OCI-LY3 (cell line): ENCODE data around the gene SHD.

Source experiments
- H2AFZ ChIP-seq: fragments of 200-600, 300-600 bp; shearing (Covaris generic); 2 replicates; pipeline ENCODE4 v1.6.0; 2014; ENCODE audit warnings: antibody characterized with exemption, low read depth, low read length
- H3K27ac ChIP-seq: fragments of 200-600, 300-600 bp; sonication (generic); 2 replicates; pipeline ENCODE4 v1.5.1; 2014; ENCODE audit warnings: mild to moderate bottlenecking, low read length, moderate library complexity, mixed read lengths
- H3K27me3 ChIP-seq: fragments of 200-600, 300-600 bp; sonication (generic); 2 replicates; pipeline ENCODE4 v1.6.1; 2014; ENCODE audit warnings: low read depth, low read length, mixed read lengths
- H3K36me3 ChIP-seq: fragments of 200-600, 300-600 bp; sonication (generic); replicated peaks from 2 replicates; pipeline ENCODE3; 2014; ENCODE audit warnings: low read depth, low read length, mixed read lengths
- H3K4me1 ChIP-seq: fragments of 300-600, 200-600 bp; sonication (generic); 2 replicates; pipeline ENCODE4 v1.6.1; 2014; ENCODE audit warnings: low read length, mixed read lengths
- H3K4me2 ChIP-seq: fragments of 200-600, 300-600 bp; sonication (generic); 2 replicates; pipeline ENCODE4 v1.6.1; 2014; ENCODE audit warnings: low read length, mixed read lengths
- H3K4me3 ChIP-seq: fragments of 300-600, 200-600 bp; sonication (generic); 2 replicates; pipeline ENCODE4 v1.5.1; 2014; ENCODE audit warnings: antibody characterized with exemption, mild to moderate bottlenecking, low read length, moderate library complexity
- H3K79me2 ChIP-seq: fragments of 300-600, 200-600 bp; shearing (Covaris generic); 2 replicates; pipeline ENCODE4 v1.6.1; 2014; ENCODE audit warnings: mild to moderate bottlenecking, low read length, mixed read lengths
- H3K9ac ChIP-seq: fragments of 300-600, 200-600 bp; shearing (Covaris generic); 2 replicates; pipeline ENCODE4 v1.6.0; 2014; ENCODE audit warnings: mild to moderate bottlenecking, low read length, moderate library complexity
- H3K9me3 ChIP-seq: fragments of 200-600, 300-600 bp; shearing (Covaris generic); 2 replicates; pipeline ENCODE4 v1.6.1; 2014; ENCODE audit warnings: low read length, mixed read lengths; ENCODE audit not compliant: insufficient read depth
- H4K20me1 ChIP-seq: fragments of 200-600, 300-600 bp; sonication (generic); 2 replicates; pipeline ENCODE4 v1.6.1; 2016; ENCODE audit warnings: low read length, mixed read lengths; ENCODE audit not compliant: insufficient read depth
- CTCF ChIP-seq: fragments of 200-600, 300-600 bp; sonication (generic); IDR thresholded peaks from 2 replicates; pipeline ENCODE4 v1.5.1; 2014; ENCODE audit warnings: antibody characterized with exemption, low read length, low read depth
- EZH2phosphoT487 ChIP-seq: fragments of 200-600 bp; shearing (Covaris generic); IDR thresholded peaks from 2 replicates; pipeline ENCODE4 v1.6.1; 2018; ENCODE audit warnings: antibody characterized with exemption, mixed run types, low read depth

The SHD gene

GRCh38 chr19:4302243-4302640 is 23.2 kb downstream of the SHD start, which contains the start of gene TMIGD2:
TMIGD2 (minus strand) TSS chr19:4302389; CDS start chr19:4302385, 4 bp downstream.
- TF ChIP-seq EZH2phosphoT487 (no peak), CTCF (no peak)
- Histone ChIP-seq H3K4me1 (no peaks in the 10 kb centered on the region), H3K9ac (no peak within 1 kb of the TSS), H3K4me3 (no peak within 1 kb of the TSS), H3K27ac (no peak within 1 kb of the TSS), H3K79me2 (no peaks in the 10 kb centered on the region), H4K20me1 (no peaks in the 10 kb centered on the region), H3K36me3 (no peaks in the 10 kb centered on the region), H2AFZ (no peak within 1 kb of the TSS), H3K9me3 (no peaks in the 10 kb centered on the region), H3K27me3 (no peaks in the 10 kb centered on the region), H3K4me2 (no peak within 1 kb of the TSS)

GRCh38 chr19:4303819-4304537 is 24.9 kb downstream of the SHD start:
- peak overlapping the region; percentile 77 for H3K4me3 ChIP-seq
- TF ChIP-seq CTCF (no peak), EZH2phosphoT487 (no peak)
- H3K4me2 ChIP-seq: peak overlapping the region; percentile 67
- H3K79me2 ChIP-seq: no peaks in the 10 kb centered on the region
- H4K20me1 ChIP-seq: no peaks in the 10 kb centered on the region
- H2AFZ ChIP-seq: peak overlapping the region; percentile 48
- no peaks in the 10 kb centered on the region for H3K4me1 ChIP-seq
- H3K9ac ChIP-seq: no peak overlapping the region
- H3K9me3 ChIP-seq: no peaks in the 10 kb centered on the region
- H3K27me3 ChIP-seq: no peaks in the 10 kb centered on the region
- no peaks in the 10 kb centered on the region for H3K36me3 ChIP-seq
- no peak overlapping the region for H3K27ac ChIP-seq

GRCh38 chr19:4304538-4305256 is 25.6 kb downstream of the SHD start, which contains the start of gene FSD1:
FSD1 (plus strand) TSS chr19:4304598; CDS start chr19:4304747, 149 bp downstream.
- Histone ChIP-seq H3K27me3 (no peaks in the 10 kb centered on the region), H3K36me3 (no peaks in the 10 kb centered on the region), H3K79me2 (no peaks in the 10 kb centered on the region), H4K20me1 (no peaks in the 10 kb centered on the region), H3K9me3 (no peaks in the 10 kb centered on the region), H3K9ac (peak within 1 kb of the TSS; percentile 12; the same call in 1 of the 2 replicates), H2AFZ (peak within 1 kb of the TSS; percentile 48), H3K4me1 (no peaks in the 10 kb centered on the region), H3K4me2 (peak within 1 kb of the TSS; percentile 67), H3K4me3 (peak within 1 kb of the TSS; percentile 77), H3K27ac (no peak within 1 kb of the TSS)
- no peak for TF ChIP-seq CTCF
- no peak for TF ChIP-seq EZH2phosphoT487

- Histone ChIP-seq H3K9ac (no peak overlapping the region), H3K79me2 (no peaks in the 10 kb centered on the region), H3K4me1 (no peaks in the 10 kb centered on the region), H3K9me3 (no peaks in the 10 kb centered on the region), H3K27me3 (no peaks in the 10 kb centered on the region), H4K20me1 (no peaks in the 10 kb centered on the region), H3K27ac (no peak overlapping the region), H3K4me2 (peak overlapping the region; percentile 67; the same call in 1 of the 2 replicates), H3K4me3 (peak overlapping the region; percentile 77; the same call in 1 of the 2 replicates), H2AFZ (no peak overlapping the region), H3K36me3 (peaks cover 1% of the 10 kb centered on the region)
- no peak for TF ChIP-seq CTCF
- TF ChIP-seq EZH2phosphoT487: no peak
These were observed 26.2 kb downstream of the SHD start for GRCh38 chr19:4305257-4305612.
